SK-N-SH (cell line): Measurements from ENCODE around the gene NFATC3. TPM values are rescaled to one million over a fixed set of nuclear protein-coding genes. Genes with fewer than 3 reads are reported as not detected.

Experiments used
- CTCF ChIA-PET: fragments of 300-600, 350-600 bp; formaldehyde crosslinking; extraction: SDS; loops from one replicate; lab custom pipeline; 2021; lab: Yijun Ruan, JAX
- POLR2A ChIA-PET: fragments of 350-600 bp; sonication (Branson Sonifier 250); formaldehyde crosslinking; extraction: SDS; loops from one replicate; lab custom pipeline; 2020; ENCODE audit warnings: antibody characterized with exemption, inconsistent platforms; lab: Yijun Ruan, JAX
- DNase-seq: peaks from one replicate; pipeline ENCODE4 v3.0.0; 2012
- H2AFZ ChIP-seq: fragments of 200-600 bp; sonication (generic); 2 replicates; pipeline ENCODE4 v1.8.1; 2016; ENCODE audit warnings: antibody characterized with exemption, mild to moderate bottlenecking, low read depth
- H3F3A ChIP-seq: fragments of 200-600 bp; sonication (generic); replicated peaks from 2 replicates; pipeline ENCODE3; 2016; ENCODE audit warnings: antibody characterized with exemption, mild to moderate bottlenecking; ENCODE audit not compliant: insufficient read depth
- H3K27ac ChIP-seq, 2 experiments: fragments of 200-500 bp in 1 of 2; fragments of 200-600 bp in 1 of 2; sonication (Bioruptor generic) in 1 of 2; sonication (generic), shearing (Covaris generic) in 1 of 2; 2 replicates each; pipeline versions ENCODE4 v1.5.1 to v1.6.1; 2014 to 2016; ENCODE audit warnings: low read depth in 2 of 2, inconsistent platforms in 1 of 2, low read length in 1 of 2, mild to moderate bottlenecking in 1 of 2, mixed read lengths in 1 of 2
- H3K27me3 ChIP-seq: fragments of 200-600 bp; sonication (generic), shearing (Covaris generic); 2 replicates; pipeline ENCODE4 v1.6.1; 2016; ENCODE audit warnings: mixed run types; ENCODE audit not compliant: insufficient read depth
- H3K36me3 ChIP-seq, 2 experiments: fragments of 200-500 bp in 1 of 2; fragments of 200-600 bp in 1 of 2; sonication (Bioruptor generic) in 1 of 2; sonication (generic) in 1 of 2; replicated peaks in 1 of 2; 2 replicates each; pipeline versions ENCODE3 to v1.5.1; 2014 to 2016; ENCODE audit warnings: low read length in 1 of 2, mild to moderate bottlenecking in 1 of 2; ENCODE audit not compliant: insufficient read depth in 2 of 2, control insufficient read depth in 1 of 2
- H3K4me1 ChIP-seq, 2 experiments: fragments of 200-500 bp in 1 of 2; fragments of 200-600 bp in 1 of 2; sonication (Bioruptor generic) in 1 of 2; sonication (generic), shearing (Covaris generic) in 1 of 2; 2 replicates each; pipeline versions ENCODE4 v1.5.1 to v1.6.1; 2014 to 2016; ENCODE audit warnings: low read depth in 1 of 2, low read length in 1 of 2, mixed run types in 1 of 2; ENCODE audit not compliant: insufficient read depth in 2 of 2, control insufficient read depth in 1 of 2
- H3K4me2 ChIP-seq: fragments of 200-600 bp; sonication (generic), shearing (Covaris generic); 2 replicates; pipeline ENCODE4 v1.6.1; 2017; ENCODE audit warnings: mixed run types
- H3K4me3 ChIP-seq, 2 experiments: fragments of 200-500 bp in 1 of 2; fragments of 200-600 bp in 1 of 2; sonication (Bioruptor generic) in 1 of 2; sonication (generic), shearing (Covaris generic) in 1 of 2; 2 replicates each; pipeline versions ENCODE4 v1.5.1 to v1.8.1; 2014 to 2016; ENCODE audit warnings: low read depth in 2 of 2, inconsistent platforms in 1 of 2, low read length in 1 of 2, mild to moderate bottlenecking in 1 of 2, mixed read lengths in 1 of 2, moderate library complexity in 1 of 2
- H3K79me2 ChIP-seq: fragments of 200-600 bp; sonication (generic); 2 replicates; pipeline ENCODE4 v1.8.1; 2017; ENCODE audit warnings: mild to moderate bottlenecking; ENCODE audit not compliant: insufficient read depth
- H3K9ac ChIP-seq: fragments of 200-600 bp; sonication (generic); 2 replicates; pipeline ENCODE4 v1.6.1; 2017; ENCODE audit warnings: mixed run types
- H3K9me2 ChIP-seq: fragments of 200-600 bp; sonication (generic); 2 replicates; pipeline ENCODE4 v1.6.1; 2017; ENCODE audit warnings: mixed run types
- H3K9me3 ChIP-seq: fragments of 200-600 bp; sonication (generic); 2 replicates; pipeline ENCODE4 v1.6.1; 2017; ENCODE audit warnings: mixed run types, mild to moderate bottlenecking, moderate library complexity
- H4K20me1 ChIP-seq: fragments of 200-600 bp; sonication (generic); 2 replicates; pipeline ENCODE4 v1.6.1; 2017; ENCODE audit warnings: mild to moderate bottlenecking, mixed run types; ENCODE audit not compliant: insufficient read depth
- EP300 ChIP-seq, 2 experiments: IDR thresholded peaks; 2 replicates each; pipeline versions ENCODE4 v1.4.0 to v1.6.1; 2012; ENCODE audit warnings: borderline replicate concordance in 1 of 2, low read depth in 1 of 2, low read length in 1 of 2
- FOXJ3 ChIP-seq: sonication (generic); formaldehyde crosslinking; IDR thresholded peaks from 2 replicates; pipeline ENCODE4 v1.5.1; 2020; ENCODE audit warnings: mild to moderate bottlenecking, missing genetic modification reagents
- FOXM1 ChIP-seq: IDR thresholded peaks from 2 replicates; pipeline ENCODE4 v1.4.0; 2012; ENCODE audit warnings: low read depth, mild to moderate bottlenecking
- NRF1 ChIP-seq: IDR thresholded peaks from 2 replicates; pipeline ENCODE4 v1.6.1; 2012; ENCODE audit warnings: low read depth, mild to moderate bottlenecking, low read length
- TEAD4 ChIP-seq: IDR thresholded peaks from 2 replicates; pipeline ENCODE4 v1.4.0; 2012; ENCODE audit warnings: mild to moderate bottlenecking, borderline replicate concordance; ENCODE audit not compliant: insufficient read depth
- WGBS: methylation state at CpG from one replicate; pipeline ENCODE4 v1.1.6; 2017; ENCODE audit warnings: low lambda C conversion rate; 5-methylcytosine and 5-hydroxymethylcytosine counted together
- polyA plus RNA-seq, 3 experiments: library from polyadenylated mRNA; depleted of rRNA; stranded (reverse); fragments of >200 nt; gene quantifications; 2 replicates each; pipeline ENCODE4 v1.2.3, GENCODE V29; 2012
- TF ChIP-seq, protein P1 (sequence below): IDR thresholded peaks from 2 replicates; pipeline ENCODE4; 2012
- TF ChIP-seq, protein P2 (sequence below): IDR thresholded peaks from 2 replicates; pipeline ENCODE4 v1.4.0; 2012; ENCODE audit warnings: low read depth, borderline replicate concordance

Gene NFATC3
- polyA plus RNA-seq, 1 of the 3 experiments (the other 2 are of a cell fraction), result 5.7 TPM

DNA sequence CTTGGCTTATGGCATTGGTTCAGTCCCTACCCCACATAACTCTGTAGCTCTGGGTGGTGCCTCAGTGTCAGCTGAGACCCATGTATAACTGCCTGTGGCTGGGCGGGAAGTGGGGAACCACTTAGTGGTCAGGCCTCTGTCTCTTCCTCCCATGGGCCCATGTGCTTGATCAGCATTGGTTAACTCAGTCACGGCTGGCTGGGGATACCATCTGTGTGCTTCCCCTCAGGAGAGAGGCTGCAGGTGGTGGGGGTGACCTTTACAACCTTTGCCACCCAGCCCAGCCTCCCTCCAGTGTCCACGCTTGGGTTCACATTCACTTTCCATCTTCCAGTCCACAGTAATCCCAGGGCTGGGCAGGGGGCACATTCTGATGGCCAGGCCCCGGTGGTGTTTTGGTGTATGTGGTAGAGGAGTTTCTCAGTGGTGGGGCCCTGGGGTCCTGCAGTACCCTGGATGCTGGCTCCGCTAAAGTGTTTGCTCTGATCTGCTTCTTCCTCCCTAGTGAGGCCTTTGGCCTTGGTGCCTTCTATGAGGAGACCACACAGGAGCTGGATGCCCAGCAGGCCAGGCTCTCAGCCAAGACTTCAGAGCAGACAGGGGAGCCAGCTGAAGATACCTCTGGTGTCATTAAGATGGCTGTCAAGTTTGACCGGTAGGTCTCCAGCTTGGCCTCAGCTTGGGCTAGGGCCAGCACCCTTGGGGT is 10.2 kb upstream of the NFATC3 start:
- Histone ChIP-seq H3K9ac (no peak overlapping the region), H3K27ac (no peak overlapping the region), H3K4me1 (peaks cover 0 to 12% of the 10 kb centered on the region in 2 experiments; a peak in 2 of 4 replicates), H3K4me2 (no peak overlapping the region), H3K27me3 (no peaks in the 10 kb centered on the region), H3F3A (no peaks in the 10 kb centered on the region), H3K9me3 (no peaks in the 10 kb centered on the region), H3K9me2 (no peaks in the 10 kb centered on the region), H3K79me2 (no peaks in the 10 kb centered on the region), H3K36me3 (peaks cover 13 to 54% of the 10 kb centered on the region in 2 experiments), H2AFZ (no peak overlapping the region), H4K20me1 (no peaks in the 10 kb centered on the region), H3K4me3 (no peak overlapping the region)
- TF ChIP-seq EP300 (IDR thresholded peaks at IDR 0.05; ENCODE audit: borderline replicate concordance in 1 of 2, low read depth in 1 of 2, low read length in 1 of 2) (no peak), NRF1 (no peak), FOXJ3 (no peak)
- TF ChIP-seq, protein P1, sequence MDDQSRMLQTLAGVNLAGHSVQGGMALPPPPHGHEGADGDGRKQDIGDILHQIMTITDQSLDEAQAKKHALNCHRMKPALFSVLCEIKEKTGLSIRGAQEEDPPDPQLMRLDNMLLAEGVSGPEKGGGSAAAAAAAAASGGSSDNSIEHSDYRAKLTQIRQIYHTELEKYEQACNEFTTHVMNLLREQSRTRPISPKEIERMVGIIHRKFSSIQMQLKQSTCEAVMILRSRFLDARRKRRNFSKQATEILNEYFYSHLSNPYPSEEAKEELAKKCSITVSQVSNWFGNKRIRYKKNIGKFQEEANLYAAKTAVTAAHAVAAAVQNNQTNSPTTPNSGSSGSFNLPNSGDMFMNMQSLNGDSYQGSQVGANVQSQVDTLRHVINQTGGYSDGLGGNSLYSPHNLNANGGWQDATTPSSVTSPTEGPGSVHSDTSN, result no peak
- TF ChIP-seq, protein P2, sequence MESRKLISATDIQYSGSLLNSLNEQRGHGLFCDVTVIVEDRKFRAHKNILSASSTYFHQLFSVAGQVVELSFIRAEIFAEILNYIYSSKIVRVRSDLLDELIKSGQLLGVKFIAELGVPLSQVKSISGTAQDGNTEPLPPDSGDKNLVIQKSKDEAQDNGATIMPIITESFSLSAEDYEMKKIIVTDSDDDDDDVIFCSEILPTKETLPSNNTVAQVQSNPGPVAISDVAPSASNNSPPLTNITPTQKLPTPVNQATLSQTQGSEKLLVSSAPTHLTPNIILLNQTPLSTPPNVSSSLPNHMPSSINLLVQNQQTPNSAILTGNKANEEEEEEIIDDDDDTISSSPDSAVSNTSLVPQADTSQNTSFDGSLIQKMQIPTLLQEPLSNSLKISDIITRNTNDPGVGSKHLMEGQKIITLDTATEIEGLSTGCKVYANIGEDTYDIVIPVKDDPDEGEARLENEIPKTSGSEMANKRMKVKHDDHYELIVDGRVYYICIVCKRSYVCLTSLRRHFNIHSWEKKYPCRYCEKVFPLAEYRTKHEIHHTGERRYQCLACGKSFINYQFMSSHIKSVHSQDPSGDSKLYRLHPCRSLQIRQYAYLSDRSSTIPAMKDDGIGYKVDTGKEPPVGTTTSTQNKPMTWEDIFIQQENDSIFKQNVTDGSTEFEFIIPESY, result no peak
- POLR2A ChIA-PET, result interaction anchor here (1.0 kb wide), 1 partner anchor 10 kb away, joined by 3 read pairs; the partner anchor contains the start of gene NFATC3
- WGBS, result 93% methylated on average over 3 of the region's 6 CpGs
- CTCF ChIA-PET, result interaction anchor here (0.6 to 1.5 kb wide), 6 partner anchors 10 to 259 kb away, joined by 3 to 9 read pairs (median 4); no protein-coding TSS in a partner anchor
- DNase-seq, result no peak

DNA sequence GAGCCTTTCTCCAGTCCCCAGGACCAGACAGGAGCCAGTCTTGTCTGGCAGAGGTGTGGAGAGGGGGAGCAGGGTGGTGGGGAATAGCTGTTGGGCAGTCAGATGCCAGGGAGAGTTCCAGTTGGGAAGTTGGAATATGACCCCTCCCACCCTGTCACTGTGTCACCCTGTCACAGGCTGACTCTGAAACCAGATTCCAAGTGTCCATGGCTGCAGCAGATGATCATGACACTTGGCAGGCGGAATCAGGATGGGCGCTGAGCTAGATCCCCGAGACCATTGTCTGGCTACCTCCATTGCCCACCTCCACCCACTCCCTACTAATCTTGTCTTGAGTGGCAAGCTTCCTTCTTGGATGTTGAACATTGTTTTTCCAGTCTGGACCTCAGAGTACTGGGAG is 9.2 kb upstream of the NFATC3 start:
- 100% methylated on average over 3 of the region's 3 CpGs for WGBS
- Histone ChIP-seq H3F3A (no peaks in the 10 kb centered on the region), H3K79me2 (no peaks in the 10 kb centered on the region), H3K9ac (no peak overlapping the region), H3K27ac (no peak overlapping the region), H3K36me3 (peaks cover 13 to 47% of the 10 kb centered on the region in 2 experiments), H3K9me3 (no peaks in the 10 kb centered on the region), H3K4me3 (no peak overlapping the region), H3K9me2 (no peaks in the 10 kb centered on the region), H3K27me3 (no peaks in the 10 kb centered on the region), H2AFZ (no peak overlapping the region), H4K20me1 (no peaks in the 10 kb centered on the region), H3K4me1 (peaks cover 0 to 12% of the 10 kb centered on the region in 2 experiments; a peak in 2 of 4 replicates), H3K4me2 (no peak overlapping the region)
- POLR2A ChIA-PET, result no interaction called here
- CTCF ChIA-PET, result interaction anchor here (0.8 to 1.5 kb wide), 7 partner anchors 11 to 260 kb away, joined by 3 to 9 read pairs (median 3); no protein-coding TSS in a partner anchor
- no peak for TF ChIP-seq FOXM1
- TF ChIP-seq TEAD4, result no peak
- no peak for DNase-seq
